HepG2 (cell line): ENCODE measurements around the gene CDK10. TPM values are rescaled to one million over a fixed set of nuclear protein-coding genes. Genes with fewer than 3 reads are reported as not detected.

ENCODE experiments used
- BATF2 ChIP-seq: sonication (generic); formaldehyde crosslinking; IDR thresholded peaks from 2 replicates; pipeline ENCODE4 v1.8.0; 2022; ENCODE audit warnings: mild to moderate bottlenecking, missing genetic modification reagents, moderate library complexity
- CAMTA2 ChIP-seq: sonication (generic); formaldehyde crosslinking; IDR thresholded peaks from 2 replicates; pipeline ENCODE4 v1.4.0; 2020; ENCODE audit warnings: mild to moderate bottlenecking, missing genetic modification reagents, borderline replicate concordance
- EHMT2 ChIP-seq: fragments of 200-600 bp; sonication (generic); IDR thresholded peaks from 2 replicates; pipeline ENCODE4 v1.7.0; 2017; ENCODE audit warnings: antibody characterized with exemption, low read depth, low read length, borderline replicate concordance
- HDAC6 ChIP-seq: fragments of 200-600 bp; sonication (generic); IDR thresholded peaks from 2 replicates; pipeline ENCODE4 v1.7.0; 2017; ENCODE audit warnings: mild to moderate bottlenecking, antibody characterized with exemption, low read length, low read depth
- MATR3 ChIP-seq: sonication (generic); formaldehyde crosslinking; IDR thresholded peaks from 2 replicates; pipeline ENCODE4 v1.4.0; 2020; ENCODE audit warnings: missing genetic modification reagents
- PCBP1 ChIP-seq: fragments of 200-400 bp; formaldehyde crosslinking; IDR thresholded peaks from 2 replicates; pipeline ENCODE4 v1.6.1; 2017; ENCODE audit warnings: mild to moderate bottlenecking, low read depth, low read length, borderline replicate concordance
- SPEN ChIP-seq: sonication (generic); formaldehyde crosslinking; IDR thresholded peaks from 2 replicates; pipeline ENCODE4 v1.5.1; 2020; ENCODE audit warnings: low read depth, mild to moderate bottlenecking, missing genetic modification reagents
- TBL1XR1 ChIP-seq: fragments of 150-350 bp; IDR thresholded peaks from 2 replicates; pipeline ENCODE4 v1.6.1; 2014; ENCODE audit warnings: borderline replicate concordance, low read length; ENCODE audit not compliant: partially characterized antibody
- THRA ChIP-seq: sonication (generic); formaldehyde crosslinking; IDR thresholded peaks from 2 replicates; pipeline ENCODE4 v1.4.0; 2020; ENCODE audit warnings: missing genetic modification reagents, borderline replicate concordance
- ZMYM3 ChIP-seq: sonication (generic); formaldehyde crosslinking; IDR thresholded peaks from 2 replicates; pipeline ENCODE4 v1.5.1; 2020; ENCODE audit warnings: mild to moderate bottlenecking, missing genetic modification reagents
- ZNF3 ChIP-seq: IDR thresholded peaks from 2 replicates; pipeline ENCODE4 v1.7.0; 2017; ENCODE audit warnings: inconsistent platforms
- ZNF484 ChIP-seq: sonication (generic); formaldehyde crosslinking; IDR thresholded peaks from 2 replicates; pipeline ENCODE4 v1.5.1; 2020; ENCODE audit warnings: mild to moderate bottlenecking, low read depth, missing genetic modification reagents, borderline replicate concordance
- ZNF512 ChIP-seq: sonication (generic); formaldehyde crosslinking; IDR thresholded peaks from 2 replicates; pipeline ENCODE4 v1.4.0; 2020; ENCODE audit warnings: mild to moderate bottlenecking, missing genetic modification reagents
- ZNF530 ChIP-seq: sonication (generic); formaldehyde crosslinking; IDR thresholded peaks from 2 replicates; pipeline ENCODE4 v1.5.0; 2020; ENCODE audit warnings: low read depth, mild to moderate bottlenecking, missing genetic modification reagents
- ZNF772 ChIP-seq: sonication (generic); formaldehyde crosslinking; IDR thresholded peaks from 2 replicates; pipeline ENCODE4 v1.5.0; 2020; ENCODE audit warnings: mild to moderate bottlenecking, missing genetic modification reagents
- ZNF879 ChIP-seq: sonication (generic); formaldehyde crosslinking; IDR thresholded peaks from 2 replicates; pipeline ENCODE4 v1.8.1; 2023; ENCODE audit warnings: missing genetic modification reagents
- ZSCAN20 ChIP-seq: sonication (generic); formaldehyde crosslinking; IDR thresholded peaks from 2 replicates; pipeline ENCODE4 v1.4.0; 2020; ENCODE audit warnings: missing genetic modification reagents, mild to moderate bottlenecking, borderline replicate concordance
- polyA plus RNA-seq, 8 experiments: library from polyadenylated mRNA; depleted of rRNA in 3 of 8; stranded (reverse) in 7 of 8; unstranded in 1 of 8; fragments of >200 nt; fragmentation: Illumina TruSeq in 4 of 8; extraction: Trizol in 4 of 8; gene quantifications; 2 replicates each; pipeline versions ENCODE4 v1.2.1 to v1.2.3, GENCODE V29; 2011 to 2016; ENCODE audit warnings: low read depth in 4 of 8, missing spikeins in 1 of 8, mixed read lengths in 1 of 8; ENCODE audit not compliant: insufficient read depth in 1 of 8
- total RNA-seq, 5 experiments: library from RNA; depleted of rRNA; stranded (reverse); fragments of >200 nt; fragmentation: Illumina TruSeq; extraction: Trizol; gene quantifications; 2 replicates each; pipeline ENCODE4 v1.2.3, GENCODE V29; 2016; ENCODE audit warnings: low read depth in 1 of 5
- TF ChIP-seq, protein P1 (sequence below): sonication (generic); formaldehyde crosslinking; IDR thresholded peaks from 2 replicates; pipeline ENCODE4 v1.4.0; 2020; ENCODE audit warnings: missing genetic modification reagents, borderline replicate concordance
- TF ChIP-seq, protein P2 (sequence below): sonication (generic); formaldehyde crosslinking; IDR thresholded peaks from 2 replicates; pipeline ENCODE4 v1.5.0; 2020; ENCODE audit warnings: mild to moderate bottlenecking, missing genetic modification reagents, moderate library complexity
- TF ChIP-seq, protein P3 (sequence below): sonication (generic); formaldehyde crosslinking; IDR thresholded peaks from 2 replicates; pipeline ENCODE4 v1.8.1; 2023; ENCODE audit warnings: mild to moderate bottlenecking, inconsistent platforms, moderate library complexity, missing genetic modification reagents, borderline replicate concordance

The CDK10 gene
- total and polyA plus RNA-seq, 2 of the 13 experiments (the other 11 are each of a cell fraction or from before 2014, with no cell fraction given): 2.5 to 3.9 TPM

- TF ChIP-seq ZSCAN20: peak; percentile 70
- TF ChIP-seq ZNF772 (CRISPR knock-in tag): no peak; the same call in none of the 2 replicates
- TF ChIP-seq CAMTA2 (CRISPR knock-in tag): no peak
- peak; percentile 52 for TF ChIP-seq SPEN (CRISPR knock-in tag)
- no peak for TF ChIP-seq HDAC6
- peak; percentile 80 for TF ChIP-seq THRA (CRISPR knock-in tag)
- TF ChIP-seq ZMYM3 (CRISPR knock-in tag): no peak
- TF ChIP-seq, protein P1, sequence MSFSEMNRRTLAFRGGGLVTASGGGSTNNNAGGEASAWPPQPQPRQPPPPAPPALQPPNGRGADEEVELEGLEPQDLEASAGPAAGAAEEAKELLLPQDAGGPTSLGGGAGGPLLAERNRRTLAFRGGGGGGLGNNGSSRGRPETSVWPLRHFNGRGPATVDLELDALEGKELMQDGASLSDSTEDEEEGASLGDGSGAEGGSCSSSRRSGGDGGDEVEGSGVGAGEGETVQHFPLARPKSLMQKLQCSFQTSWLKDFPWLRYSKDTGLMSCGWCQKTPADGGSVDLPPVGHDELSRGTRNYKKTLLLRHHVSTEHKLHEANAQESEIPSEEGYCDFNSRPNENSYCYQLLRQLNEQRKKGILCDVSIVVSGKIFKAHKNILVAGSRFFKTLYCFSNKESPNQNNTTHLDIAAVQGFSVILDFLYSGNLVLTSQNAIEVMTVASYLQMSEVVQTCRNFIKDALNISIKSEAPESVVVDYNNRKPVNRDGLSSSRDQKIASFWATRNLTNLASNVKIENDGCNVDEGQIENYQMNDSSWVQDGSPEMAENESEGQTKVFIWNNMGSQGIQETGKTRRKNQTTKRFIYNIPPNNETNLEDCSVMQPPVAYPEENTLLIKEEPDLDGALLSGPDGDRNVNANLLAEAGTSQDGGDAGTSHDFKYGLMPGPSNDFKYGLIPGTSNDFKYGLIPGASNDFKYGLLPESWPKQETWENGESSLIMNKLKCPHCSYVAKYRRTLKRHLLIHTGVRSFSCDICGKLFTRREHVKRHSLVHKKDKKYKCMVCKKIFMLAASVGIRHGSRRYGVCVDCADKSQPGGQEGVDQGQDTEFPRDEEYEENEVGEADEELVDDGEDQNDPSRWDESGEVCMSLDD (CRISPR knock-in tag): no peak
- no peak for TF ChIP-seq ZNF3
- TF ChIP-seq TBL1XR1: peak; percentile 92
- no peak for TF ChIP-seq ZNF484 (CRISPR knock-in tag)
- TF ChIP-seq, protein P2, sequence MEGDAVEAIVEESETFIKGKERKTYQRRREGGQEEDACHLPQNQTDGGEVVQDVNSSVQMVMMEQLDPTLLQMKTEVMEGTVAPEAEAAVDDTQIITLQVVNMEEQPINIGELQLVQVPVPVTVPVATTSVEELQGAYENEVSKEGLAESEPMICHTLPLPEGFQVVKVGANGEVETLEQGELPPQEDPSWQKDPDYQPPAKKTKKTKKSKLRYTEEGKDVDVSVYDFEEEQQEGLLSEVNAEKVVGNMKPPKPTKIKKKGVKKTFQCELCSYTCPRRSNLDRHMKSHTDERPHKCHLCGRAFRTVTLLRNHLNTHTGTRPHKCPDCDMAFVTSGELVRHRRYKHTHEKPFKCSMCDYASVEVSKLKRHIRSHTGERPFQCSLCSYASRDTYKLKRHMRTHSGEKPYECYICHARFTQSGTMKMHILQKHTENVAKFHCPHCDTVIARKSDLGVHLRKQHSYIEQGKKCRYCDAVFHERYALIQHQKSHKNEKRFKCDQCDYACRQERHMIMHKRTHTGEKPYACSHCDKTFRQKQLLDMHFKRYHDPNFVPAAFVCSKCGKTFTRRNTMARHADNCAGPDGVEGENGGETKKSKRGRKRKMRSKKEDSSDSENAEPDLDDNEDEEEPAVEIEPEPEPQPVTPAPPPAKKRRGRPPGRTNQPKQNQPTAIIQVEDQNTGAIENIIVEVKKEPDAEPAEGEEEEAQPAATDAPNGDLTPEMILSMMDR (CRISPR knock-in tag): peak; percentile 97
- no peak for TF ChIP-seq MATR3 (CRISPR knock-in tag)
- peak; percentile 71; the same call in 1 of the 2 replicates for TF ChIP-seq PCBP1
- TF ChIP-seq ZNF512: no peak
- TF ChIP-seq ZNF879: no peak
- no peak for TF ChIP-seq ZNF530
- TF ChIP-seq EHMT2: no peak
- no peak for TF ChIP-seq BATF2 (CRISPR knock-in tag)
- TF ChIP-seq, protein P3, sequence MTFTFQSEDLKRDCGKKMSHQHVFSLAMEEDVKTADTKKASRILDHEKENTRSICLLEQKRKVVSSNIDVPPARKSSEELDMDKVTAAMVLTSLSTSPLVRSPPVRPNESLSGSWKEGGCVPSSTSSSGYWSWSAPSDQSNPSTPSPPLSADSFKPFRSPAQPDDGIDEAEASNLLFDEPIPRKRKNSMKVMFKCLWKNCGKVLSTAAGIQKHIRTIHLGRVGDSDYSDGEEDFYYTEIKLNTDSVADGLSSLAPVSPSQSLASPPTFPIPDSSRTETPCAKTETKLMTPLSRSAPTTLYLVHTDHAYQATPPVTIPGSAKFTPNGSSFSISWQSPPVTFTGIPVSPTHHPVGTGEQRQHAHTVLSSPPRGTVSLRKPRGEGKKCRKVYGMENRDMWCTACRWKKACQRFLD (CRISPR knock-in tag): 0 out of 2 replicates have a peak, but pooled peaks have one; percentile 1
These were observed 13.7 kb downstream of the CDK10 start (continued) for GRCh38 chr16:89700100-89700648.
